KMS-11 (cell line): ENCODE results near the gene FCHSD2.

ENCODE experiments used
- H2AFZ ChIP-seq: fragments of 200-600 bp; sonication (generic); 2 replicates; pipeline ENCODE4 v1.6.1; 2016; ENCODE audit warnings: antibody characterized with exemption, mixed run types, low read depth
- H3K27ac ChIP-seq: fragments of 200-600 bp; sonication (generic); 2 replicates; pipeline ENCODE4 v1.6.1; 2016; ENCODE audit warnings: mild to moderate bottlenecking, mixed run types
- H3K27me3 ChIP-seq: fragments of 200-600 bp; sonication (generic); 2 replicates; pipeline ENCODE4 v1.6.1; 2017; ENCODE audit warnings: mild to moderate bottlenecking, low read depth, mixed run types, moderate library complexity; ENCODE audit not compliant: insufficient read depth
- H3K36me3 ChIP-seq: fragments of 200-600 bp; sonication (generic); 2 replicates; pipeline ENCODE4 v1.6.1; 2017; ENCODE audit warnings: mild to moderate bottlenecking, mixed run types; ENCODE audit not compliant: insufficient read depth
- H3K4me1 ChIP-seq: fragments of 200-600 bp; sonication (generic); 2 replicates; pipeline ENCODE4 v1.6.1; 2016; ENCODE audit warnings: mild to moderate bottlenecking, low read depth, mixed run types; ENCODE audit not compliant: poor library complexity, severe bottlenecking
- H3K4me2 ChIP-seq: fragments of 200-600 bp; sonication (generic); 2 replicates; pipeline ENCODE4 v1.7.0; 2016; ENCODE audit warnings: mild to moderate bottlenecking, mixed run types
- H3K4me3 ChIP-seq: fragments of 200-600 bp; sonication (generic); IDR thresholded peaks from 2 replicates; pipeline ENCODE4 v1.6.1; 2017; ENCODE audit warnings: low read depth, low read length, mixed read lengths; ENCODE audit not compliant: insufficient read depth
- H3K79me2 ChIP-seq: fragments of 200-600 bp; sonication (generic); 2 replicates; pipeline ENCODE4 v1.6.1; 2016; ENCODE audit warnings: low read depth, mixed run types; ENCODE audit not compliant: insufficient read depth
- H3K9ac ChIP-seq: fragments of 200-600 bp; sonication (generic); 2 replicates; pipeline ENCODE4 v1.6.1; 2016; ENCODE audit warnings: mild to moderate bottlenecking, mixed run types
- H4K20me1 ChIP-seq: fragments of 200-600 bp; sonication (generic); 2 replicates; pipeline ENCODE4 v1.6.1; 2016; ENCODE audit warnings: mild to moderate bottlenecking, mixed run types; ENCODE audit not compliant: insufficient read depth
- TF ChIP-seq, protein P1 (sequence below): fragments of 200-600 bp; sonication (generic); conservative IDR thresholded peaks from 2 replicates; pipeline ENCODE4 v1.6.1; 2017; ENCODE audit warnings: low read depth, mild to moderate bottlenecking, antibody characterized with exemption, low read length, moderate library complexity, mixed read lengths

Gene FCHSD2

DNA sequence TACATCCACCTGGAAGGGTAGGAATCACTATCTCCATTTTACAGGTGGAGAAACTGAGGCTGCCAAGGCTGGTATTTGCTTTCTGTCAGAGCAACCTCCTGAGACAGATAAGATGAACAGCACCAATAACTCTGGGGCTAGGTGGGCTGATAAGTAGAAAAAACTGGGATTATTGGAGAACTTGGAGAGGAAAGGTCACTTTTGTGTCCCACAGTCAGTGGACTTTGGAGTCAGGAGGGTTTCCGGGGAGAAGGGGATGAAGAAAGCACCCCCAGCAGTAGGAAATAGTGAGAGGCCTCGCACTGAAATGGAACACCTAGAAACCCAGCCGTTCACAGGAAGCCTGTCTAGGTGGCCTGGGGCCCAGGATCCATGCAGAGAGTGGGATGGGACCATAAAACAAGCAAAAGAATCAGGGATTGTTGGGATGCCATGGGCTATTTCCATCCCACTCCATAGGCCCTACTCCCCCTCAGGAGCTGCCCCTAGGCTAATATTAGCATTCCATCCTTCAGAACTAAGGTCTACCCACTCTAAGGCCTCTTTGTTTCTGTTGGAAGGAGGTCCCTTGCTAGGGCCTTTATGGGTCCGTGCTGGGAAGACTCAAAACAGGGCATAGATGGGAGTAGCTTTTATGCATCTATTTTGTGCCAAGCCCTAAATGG is 31.0 kb upstream of the FCHSD2 start:
- H3K27me3 ChIP-seq = no peaks in the 10 kb centered on the region
- H4K20me1 ChIP-seq = no peaks in the 10 kb centered on the region
- no peaks in the 10 kb centered on the region for H3K79me2 ChIP-seq
- H3K9ac ChIP-seq = no peak overlapping the region
- no peak overlapping the region for H3K4me3 ChIP-seq
- peaks cover 14% of the 10 kb centered on the region for H3K4me1 ChIP-seq
- TF ChIP-seq, protein P1, sequence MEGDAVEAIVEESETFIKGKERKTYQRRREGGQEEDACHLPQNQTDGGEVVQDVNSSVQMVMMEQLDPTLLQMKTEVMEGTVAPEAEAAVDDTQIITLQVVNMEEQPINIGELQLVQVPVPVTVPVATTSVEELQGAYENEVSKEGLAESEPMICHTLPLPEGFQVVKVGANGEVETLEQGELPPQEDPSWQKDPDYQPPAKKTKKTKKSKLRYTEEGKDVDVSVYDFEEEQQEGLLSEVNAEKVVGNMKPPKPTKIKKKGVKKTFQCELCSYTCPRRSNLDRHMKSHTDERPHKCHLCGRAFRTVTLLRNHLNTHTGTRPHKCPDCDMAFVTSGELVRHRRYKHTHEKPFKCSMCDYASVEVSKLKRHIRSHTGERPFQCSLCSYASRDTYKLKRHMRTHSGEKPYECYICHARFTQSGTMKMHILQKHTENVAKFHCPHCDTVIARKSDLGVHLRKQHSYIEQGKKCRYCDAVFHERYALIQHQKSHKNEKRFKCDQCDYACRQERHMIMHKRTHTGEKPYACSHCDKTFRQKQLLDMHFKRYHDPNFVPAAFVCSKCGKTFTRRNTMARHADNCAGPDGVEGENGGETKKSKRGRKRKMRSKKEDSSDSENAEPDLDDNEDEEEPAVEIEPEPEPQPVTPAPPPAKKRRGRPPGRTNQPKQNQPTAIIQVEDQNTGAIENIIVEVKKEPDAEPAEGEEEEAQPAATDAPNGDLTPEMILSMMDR = no peak
- H3K4me2 ChIP-seq = no peak overlapping the region
- H3K27ac ChIP-seq = no peak overlapping the region
- H3K36me3 ChIP-seq = no peaks in the 10 kb centered on the region
- H2AFZ ChIP-seq = no peak overlapping the region

DNA sequence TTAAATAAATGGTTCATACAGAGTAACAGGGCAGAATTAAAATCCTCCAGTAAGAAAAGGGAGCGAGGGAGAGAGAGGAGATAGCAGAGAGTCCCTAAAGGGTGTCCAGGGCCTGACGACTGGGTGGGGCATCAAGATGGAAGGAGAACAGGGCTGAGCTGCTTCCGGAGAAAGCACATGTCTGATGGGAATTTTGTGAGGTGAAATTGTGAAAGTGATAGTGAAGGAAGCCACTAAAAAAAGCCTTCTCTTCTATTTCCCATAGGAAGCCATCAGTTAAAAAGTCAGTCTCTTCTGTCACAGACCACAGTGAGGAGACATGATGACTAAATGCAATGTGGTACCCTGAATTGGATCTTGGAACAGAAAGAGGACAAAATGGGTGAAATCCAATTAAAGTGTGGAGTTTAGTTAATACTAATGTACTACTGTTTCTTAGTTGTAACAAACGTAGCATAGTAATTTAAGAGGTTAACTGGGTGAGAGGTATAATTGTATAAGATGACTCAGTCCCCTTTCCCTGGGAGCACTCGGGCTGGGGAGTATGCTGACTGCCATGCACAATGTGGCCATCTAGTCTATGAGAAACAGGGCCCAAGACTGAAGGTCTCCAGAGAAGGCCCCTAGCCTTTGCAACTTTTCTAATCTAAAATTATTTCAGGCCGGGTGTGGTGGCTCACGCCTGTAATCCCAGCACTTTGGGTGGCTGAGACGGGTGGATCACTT is 29.5 kb upstream of the FCHSD2 start:
- H3K4me3 ChIP-seq = no peak overlapping the region
- H3K9ac ChIP-seq = no peak overlapping the region
- H2AFZ ChIP-seq = no peak overlapping the region
- no peak overlapping the region for H3K4me2 ChIP-seq
- no peaks in the 10 kb centered on the region for H3K79me2 ChIP-seq
- TF ChIP-seq, protein P1 = no peak
- H3K27me3 ChIP-seq = no peaks in the 10 kb centered on the region
- peaks cover 10% of the 10 kb centered on the region for H3K4me1 ChIP-seq
- no peaks in the 10 kb centered on the region for H3K36me3 ChIP-seq
- H4K20me1 ChIP-seq = no peaks in the 10 kb centered on the region
- H3K27ac ChIP-seq = no peak overlapping the region

DNA sequence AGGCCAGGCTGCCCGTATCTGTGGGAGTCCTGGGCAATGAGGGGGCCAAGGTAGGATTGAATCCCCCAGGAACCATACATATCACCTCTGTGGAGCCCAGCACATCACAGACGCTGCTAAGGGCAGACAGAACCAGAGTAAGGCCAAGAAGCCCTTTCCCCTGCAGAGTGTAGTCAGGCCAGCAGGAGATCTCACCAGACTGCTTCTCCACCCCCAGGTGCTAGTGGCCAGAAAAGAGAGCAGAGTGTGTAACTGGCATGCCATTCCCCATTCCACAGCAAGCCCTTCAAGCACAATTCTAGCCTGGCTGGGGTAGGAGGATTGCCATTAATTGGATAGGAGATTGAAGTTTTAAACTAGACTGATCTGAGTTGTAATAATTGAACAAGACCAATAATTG is 28.0 kb upstream of the FCHSD2 start:
- Histone ChIP-seq H3K9ac (no peak overlapping the region), H3K79me2 (no peaks in the 10 kb centered on the region), H3K4me2 (no peak overlapping the region), H3K27ac (no peak overlapping the region), H3K4me1 (no peaks in the 10 kb centered on the region), H3K27me3 (no peaks in the 10 kb centered on the region), H3K4me3 (no peak overlapping the region), H4K20me1 (no peaks in the 10 kb centered on the region), H3K36me3 (no peaks in the 10 kb centered on the region), H2AFZ (no peak overlapping the region)
- TF ChIP-seq, protein P1 = no peak

DNA sequence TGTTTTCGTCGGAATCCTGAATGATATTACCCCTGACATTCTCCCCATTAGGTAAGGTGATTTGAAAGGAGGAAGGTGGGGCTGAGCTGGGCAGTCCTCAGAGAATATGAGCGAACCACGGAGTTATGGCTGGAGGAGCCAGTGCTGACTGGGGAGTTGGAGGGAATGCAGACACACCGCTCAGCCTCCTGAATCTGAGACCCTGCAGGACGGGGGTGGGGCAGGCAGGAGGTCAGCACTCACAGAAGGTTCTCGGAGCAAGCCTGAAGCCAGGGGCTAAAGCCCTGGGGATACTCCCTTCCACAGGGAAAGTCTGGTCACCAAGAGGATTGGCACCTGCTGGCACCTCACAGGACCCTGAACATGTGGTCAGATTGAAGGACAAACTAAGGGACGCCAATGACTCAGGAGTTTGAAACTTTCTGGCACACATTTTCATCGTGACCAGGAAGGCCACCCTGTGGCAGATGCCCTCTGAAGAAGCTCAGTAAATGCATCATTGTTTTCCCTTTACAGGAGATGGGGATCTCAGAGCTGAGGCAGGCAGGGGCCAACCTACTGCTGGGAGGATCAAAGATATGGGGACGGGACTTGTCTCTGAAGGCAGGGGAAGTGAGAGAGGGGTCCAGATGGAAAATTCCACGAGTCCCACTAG is 26.9 kb upstream of the FCHSD2 start:
- Histone ChIP-seq H3K79me2 (no peaks in the 10 kb centered on the region), H3K36me3 (no peaks in the 10 kb centered on the region), H3K4me1 (no peaks in the 10 kb centered on the region), H3K4me3 (no peak overlapping the region), H3K9ac (no peak overlapping the region), H3K27ac (no peak overlapping the region), H3K27me3 (no peaks in the 10 kb centered on the region), H2AFZ (no peak overlapping the region), H4K20me1 (no peaks in the 10 kb centered on the region), H3K4me2 (no peak overlapping the region)
- TF ChIP-seq, protein P1 = no peak
